HS-5 (cell line): ENCODE data around the gene IL15.
"Not testable (repeated sequence)": the region's sequence is repeated elsewhere in the genome, so short reads cannot be mapped to it uniquely, and the experiment has no call there.

Source experiments
- DNase-seq: peaks from one replicate; pipeline ENCODE4 v3.0.0-alpha.2; 2012; ENCODE audit warnings: low read depth

IL15 gene

GRCh38 chr4:141647966-141648365 is 11.6 kb downstream of the IL15 start:
- no peak for DNase-seq

DNA sequence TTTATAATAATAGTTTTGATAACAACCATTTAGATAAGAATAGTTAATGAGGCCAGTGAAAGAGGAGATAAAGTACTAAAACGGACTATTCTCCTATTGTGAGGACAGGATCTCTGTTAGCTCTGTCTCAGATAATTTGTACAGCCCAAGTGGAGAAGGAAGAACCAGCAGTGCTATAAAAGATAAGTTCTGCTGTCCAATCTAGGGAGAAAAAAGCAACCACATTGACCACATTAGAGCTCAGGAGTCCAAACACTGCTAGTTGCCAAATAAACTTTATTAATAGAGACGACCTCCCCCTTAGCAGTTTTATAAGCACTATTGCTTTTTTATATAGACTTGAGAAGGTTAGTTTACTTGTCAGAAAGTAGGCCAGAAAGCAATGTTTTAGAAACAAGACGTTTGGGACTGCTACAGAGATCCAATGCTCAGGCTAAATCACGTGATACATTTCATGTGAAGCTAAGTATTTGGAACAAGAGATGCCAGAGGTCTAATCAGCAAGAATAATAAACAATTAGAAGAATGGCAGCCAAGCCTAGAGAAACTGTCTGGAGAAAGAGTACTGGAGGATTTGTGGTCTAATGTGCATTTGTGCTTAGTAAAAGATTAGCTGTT is 15.9 kb downstream of the IL15 start:
- no peak for DNase-seq

- no peak for DNase-seq
These were observed 17.7 kb downstream of the IL15 start for GRCh38 chr4:141654098-141654497.

DNA sequence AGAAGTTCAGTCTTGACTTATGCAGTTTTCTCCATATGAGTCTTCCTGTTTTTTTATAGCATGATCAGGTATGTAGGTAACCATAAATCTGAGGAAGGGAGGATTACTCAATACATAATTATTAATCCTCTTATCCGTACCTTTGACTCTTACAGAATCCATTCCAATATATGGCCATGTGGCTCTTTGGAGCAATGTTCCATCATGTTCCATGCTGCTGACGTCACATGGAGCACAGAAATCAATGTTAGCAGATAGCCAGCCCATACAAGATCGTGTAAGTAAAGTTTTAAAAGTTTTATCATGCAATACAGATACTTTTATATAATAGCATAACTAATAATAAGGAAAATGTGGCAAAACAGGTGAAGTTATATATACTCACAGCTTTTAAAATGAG is 19.6 kb downstream of the IL15 start:
- no peak for DNase-seq

- no peak for DNase-seq
These were observed 21.3 kb downstream of the IL15 start for GRCh38 chr4:141657550-141658250.

GRCh38 chr4:141658309-141658708 is 21.9 kb downstream of the IL15 start:
- DNase-seq: no peak

- DNase-seq: no peak
These were observed 23.2 kb downstream of the IL15 start for GRCh38 chr4:141659539-141659938.

DNA sequence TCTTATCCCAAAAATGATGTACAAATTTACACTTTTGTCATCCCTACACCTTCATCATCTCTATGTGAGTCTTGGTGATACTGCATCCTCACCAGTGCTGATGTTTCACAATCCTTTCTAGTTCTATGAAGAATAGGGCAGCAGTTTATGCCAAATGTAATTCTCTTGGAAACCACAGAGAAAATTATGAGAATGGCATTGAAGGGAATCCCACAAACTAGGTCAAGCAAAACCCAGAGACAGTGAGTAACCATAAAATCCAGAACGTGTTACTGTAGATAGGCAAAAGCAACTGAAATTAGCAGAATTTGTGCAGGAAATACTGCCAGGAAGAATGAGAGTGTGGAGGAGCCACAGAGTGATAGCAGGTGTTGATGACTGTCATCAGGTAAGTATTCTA is 24.5 kb downstream of the IL15 start:
- no peak for DNase-seq

DNA sequence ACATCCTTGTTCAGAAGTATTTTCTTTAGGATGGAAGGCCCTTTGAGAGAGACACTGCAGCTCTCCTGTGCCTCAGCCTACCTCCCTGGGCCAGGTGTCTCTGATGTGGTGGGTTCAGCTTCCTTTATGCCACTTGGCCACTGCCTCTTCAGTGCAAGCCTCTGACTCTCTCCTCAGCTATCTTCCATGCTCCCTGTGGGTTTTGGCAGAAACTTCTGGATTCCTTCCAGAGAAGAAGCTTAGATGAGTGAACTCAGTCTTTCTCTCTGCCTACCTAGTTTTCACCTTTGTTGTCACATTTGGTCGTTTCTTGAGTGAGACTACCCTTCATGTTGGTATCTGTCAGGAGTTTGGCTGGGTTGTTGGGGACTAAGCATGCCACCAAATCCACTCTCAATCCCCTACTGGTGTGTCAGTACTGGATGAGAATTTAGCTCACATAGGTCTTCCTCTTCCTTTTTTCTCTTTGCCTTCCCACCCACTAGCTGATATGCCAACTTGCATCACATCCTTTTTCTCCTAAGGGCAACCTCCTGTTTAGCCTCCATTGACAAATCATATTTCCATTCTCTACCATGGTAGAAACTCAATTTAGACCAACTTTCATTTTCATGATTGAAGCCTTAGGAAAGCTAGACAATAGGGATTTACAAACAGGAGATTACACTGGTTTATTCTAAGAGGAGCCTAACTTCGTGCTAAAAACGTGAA is 32.0 kb downstream of the IL15 start:
- DNase-seq: no peak

- no peak for DNase-seq
These were observed 33.1 kb downstream of the IL15 start for GRCh38 chr4:141669501-141669900.

GRCh38 chr4:141675384-141675783 is 39.0 kb downstream of the IL15 start:
- DNase-seq: no peak

DNA sequence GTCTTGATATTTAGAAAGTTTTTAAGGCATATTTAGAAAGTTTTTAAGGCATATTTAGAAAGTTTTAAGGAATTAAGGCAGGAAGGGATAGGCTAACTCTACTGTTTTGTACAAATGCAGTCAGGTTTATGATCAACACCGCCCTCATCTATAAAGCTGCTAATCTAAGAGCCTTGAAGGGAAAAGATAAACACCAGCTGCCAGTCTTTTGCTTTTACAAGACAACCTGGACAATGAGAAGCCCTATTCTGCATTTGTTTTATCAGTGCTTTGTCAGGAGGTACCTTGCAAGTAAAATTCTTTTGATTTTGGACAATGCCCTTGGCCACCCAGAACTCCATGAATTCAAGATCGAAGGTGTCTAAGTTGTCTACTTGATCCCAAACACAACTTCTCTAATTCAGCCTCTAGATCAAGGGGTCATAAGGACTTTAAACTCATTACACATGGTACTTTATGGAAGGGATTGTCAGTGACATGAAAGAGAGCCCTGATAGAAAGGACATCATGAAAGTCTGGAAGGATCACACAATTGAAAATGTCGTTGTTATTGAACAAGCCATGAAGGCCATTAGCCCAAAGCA is 39.8 kb downstream of the IL15 start:
- no peak for DNase-seq

DNA sequence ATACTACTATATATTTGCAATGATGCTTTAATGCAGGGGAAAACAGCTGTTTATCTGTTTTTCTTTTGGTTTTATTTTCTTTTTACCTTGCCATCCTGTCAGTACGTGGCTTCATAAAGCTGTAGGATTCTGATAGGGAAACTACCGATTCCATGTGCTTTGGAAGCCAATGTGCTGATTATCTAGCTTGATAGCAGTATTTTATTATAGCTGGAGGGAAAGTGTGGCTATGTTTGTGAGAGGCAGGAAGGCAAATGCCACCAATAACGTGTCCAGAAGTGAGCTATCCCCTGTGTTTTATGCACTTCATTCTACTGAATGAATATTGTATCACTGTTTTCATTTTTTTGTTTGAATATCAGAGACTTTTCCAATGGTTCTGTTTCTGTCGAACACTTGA is 43.7 kb downstream of the IL15 start:
- no peak for DNase-seq

DNA sequence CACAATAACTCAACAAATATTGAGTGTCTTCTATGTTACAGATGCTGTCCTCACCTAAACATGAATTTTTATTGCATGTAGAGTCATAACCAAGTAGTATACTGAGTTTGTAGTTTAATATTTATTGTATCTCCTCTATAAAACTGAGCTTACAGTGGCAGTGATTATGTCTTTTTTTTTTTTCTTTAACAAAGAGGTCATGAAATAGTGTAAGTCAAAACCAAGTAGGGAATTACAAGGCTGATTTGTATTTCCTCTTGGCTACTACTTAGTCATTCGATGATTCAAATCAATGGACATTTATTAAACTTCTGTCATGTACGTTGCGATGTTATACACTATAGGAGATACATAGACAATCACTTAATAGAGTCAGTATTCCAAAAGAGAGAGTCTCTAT is 48.4 kb downstream of the IL15 start:
- no peak for DNase-seq

DNA sequence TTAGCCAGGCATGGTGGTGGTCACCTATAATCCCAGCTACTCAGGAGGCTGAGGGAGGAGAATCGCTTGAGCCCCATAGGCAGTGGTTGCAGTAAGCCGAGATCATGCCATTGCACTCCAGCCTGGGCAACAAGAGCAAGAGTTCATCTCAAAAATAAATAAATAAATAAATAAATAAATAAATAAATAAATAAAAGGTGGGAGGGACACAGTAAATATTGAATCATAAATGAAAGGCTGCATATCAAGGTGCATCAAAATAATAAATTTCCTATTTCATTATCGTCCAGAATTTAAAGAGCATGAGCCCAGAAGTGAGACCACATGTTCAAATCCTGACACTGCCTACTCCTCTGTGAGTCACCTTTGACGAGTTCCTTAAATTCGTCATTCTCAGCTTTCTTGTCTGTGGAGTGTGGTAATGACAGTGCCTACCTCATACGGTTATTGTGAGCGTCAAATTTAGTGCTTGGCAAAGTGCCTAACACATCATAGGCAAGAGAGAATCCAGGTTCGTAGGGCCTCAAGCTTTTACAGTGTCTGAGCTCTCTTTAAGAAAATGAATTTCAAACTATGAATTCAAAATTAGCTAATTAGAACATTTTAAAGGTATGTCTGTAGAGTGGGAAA is 49.9 kb downstream of the IL15 start:
- peak; percentile 54 for DNase-seq

- DNase-seq: no peak
These were observed 50.5 kb downstream of the IL15 start for GRCh38 chr4:141686879-141687278.

GRCh38 chr4:141689726-141690296 is 53.4 kb downstream of the IL15 start:
- DNase-seq: not testable (repeated sequence)

DNA sequence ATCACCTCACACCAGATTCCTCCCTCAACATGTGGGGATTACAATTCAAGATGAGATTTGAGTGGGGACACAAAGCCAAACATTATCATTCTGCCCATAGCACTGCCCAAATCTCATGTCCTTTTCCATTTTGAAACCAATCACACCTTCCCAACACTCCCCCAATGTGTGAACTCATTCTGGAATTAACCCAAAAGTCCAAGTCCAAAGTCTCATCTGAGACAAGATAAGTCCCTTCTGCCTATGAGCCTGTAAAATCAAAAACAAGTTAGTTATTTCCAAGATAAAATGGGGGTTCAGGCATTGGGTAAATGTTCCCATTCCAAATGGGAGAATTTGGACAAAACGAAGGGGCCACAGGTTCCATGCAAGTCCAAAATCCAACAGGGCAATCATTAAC is 54.9 kb downstream of the IL15 start:
- not testable (repeated sequence) for DNase-seq

- no peak for DNase-seq
These were observed 55.7 kb downstream of the IL15 start for GRCh38 chr4:141692081-141692480.

- DNase-seq: no peak
These were observed 60.7 kb downstream of the IL15 start for GRCh38 chr4:141697116-141697515.

- no peak for DNase-seq
These were observed 66.2 kb downstream of the IL15 start for GRCh38 chr4:141702472-141703182.

GRCh38 chr4:141703497-141703896 is 67.1 kb downstream of the IL15 start:
- DNase-seq: no peak
